Measurements from ENCODE around the gene PLSCR4. TPM values are rescaled to one million over a fixed set of nuclear protein-coding genes. Genes with fewer than 3 reads are reported as not detected.

Gene PLSCR4
- total and polyA plus RNA-seq, 4 donors, result 10.8 to 95.2 (median 20.8) TPM

Other genes starting within 250 kb of the PLSCR4 start
- 10 to 100 TPM; 24.7 to 73.9 TPM for gene PLOD2, start 89.9 kb downstream of the PLSCR4 start, total RNA-seq
- gene PLOD2, start 89.9 kb downstream of the PLSCR4 start, polyA plus RNA-seq, result 10 to 100 TPM; 17.8 to 20.7 TPM
- not detected for gene PLSCR2, start 218.5 kb upstream of the PLSCR4 start, total RNA-seq
- under 1 TPM; 0.03 to 0.33 TPM for gene PLSCR2, start 218.5 kb upstream of the PLSCR4 start, polyA plus RNA-seq

Data from lung (tissue), 4 donors.